GM19351 (cell line): Measurements from ENCODE around the gene PTPRN2.

Source experiments
- ATAC-seq: cut with Tn5 transposase; IDR thresholded peaks from one replicate; pipeline ENCODE4 v1.9.1; 2021; ENCODE audit warnings: mild to moderate bottlenecking, moderate library complexity; ENCODE audit not compliant: unreplicated experiment

The PTPRN2 gene

GRCh38 chr7:157640144-157640543 is 947.5 kb downstream of the PTPRN2 start:
- no peak for ATAC-seq

- no peak for ATAC-seq
Observed at GRCh38 chr7:157638563-157638962, 949.1 kb downstream of the PTPRN2 start.

- ATAC-seq, result no peak
Observed at GRCh38 chr7:157637216-157637949, 950.2 kb downstream of the PTPRN2 start.

- ATAC-seq, result no peak
Observed at GRCh38 chr7:157635669-157636068, 952.0 kb downstream of the PTPRN2 start.

- ATAC-seq, result no peak
Observed at GRCh38 chr7:157635148-157635500, 952.5 kb downstream of the PTPRN2 start.

GRCh38 chr7:157634401-157635147 is 953.0 kb downstream of the PTPRN2 start:
- no peak for ATAC-seq

- no peak for ATAC-seq
Observed at GRCh38 chr7:157633465-157634185, 954.0 kb downstream of the PTPRN2 start.

GRCh38 chr7:157630301-157630853 is 957.2 kb downstream of the PTPRN2 start:
- ATAC-seq, result no peak

- no peak for ATAC-seq
Observed at GRCh38 chr7:157628456-157628855, 959.2 kb downstream of the PTPRN2 start.

GRCh38 chr7:157627646-157628045 is 960.0 kb downstream of the PTPRN2 start:
- ATAC-seq, result no peak

- no peak for ATAC-seq
Observed at GRCh38 chr7:157627033-157627432, 960.6 kb downstream of the PTPRN2 start.

GRCh38 chr7:157625973-157626742 is 961.5 kb downstream of the PTPRN2 start:
- no peak for ATAC-seq

- no peak for ATAC-seq
Observed at GRCh38 chr7:157623556-157623955, 964.1 kb downstream of the PTPRN2 start.

GRCh38 chr7:157622408-157623205 is 965.0 kb downstream of the PTPRN2 start:
- ATAC-seq, result no peak

GRCh38 chr7:157622000-157622399 is 965.6 kb downstream of the PTPRN2 start:
- no peak for ATAC-seq

- no peak for ATAC-seq
Observed at GRCh38 chr7:157621131-157621681, 966.4 kb downstream of the PTPRN2 start.

GRCh38 chr7:157620616-157621015 is 967.0 kb downstream of the PTPRN2 start:
- ATAC-seq, result no peak

GRCh38 chr7:157619753-157620525 is 967.7 kb downstream of the PTPRN2 start:
- ATAC-seq, result no peak
